Breast epithelium (tissue), 4 donors: ENCODE data around the gene MTCH2. TPM values are rescaled to one million over a fixed set of nuclear protein-coding genes. Genes with fewer than 3 reads are reported as not detected.
A peak's percentile ranks its signal among the peaks of the same experiment; 100 is the strongest.

Source experiments
- DNase-seq, 2 donors: peaks; one replicate each; pipeline ENCODE4 v3.0.0-alpha.2; 2019; ENCODE audit warnings: low spot score in 2 of 2
- H3K27ac ChIP-seq, 2 donors: fragments of 200-600 bp; sonication (generic) in 1 of 2; one replicate each; pipeline ENCODE4 v1.5.1; 2016 to 2019; ENCODE audit warnings: mild to moderate bottlenecking in 1 of 2
- H3K27me3 ChIP-seq, 2 donors: fragments of 200-600 bp; sonication (generic) in 1 of 2; one replicate each; pipeline versions ENCODE4 v1.5.1 to v1.6.0; 2017 to 2019; ENCODE audit warnings: control low read depth in 1 of 2, mild to moderate bottlenecking in 1 of 2
- H3K36me3 ChIP-seq: fragments of 200-600 bp; one replicate; pipeline ENCODE4 v1.5.1; 2019
- H3K4me1 ChIP-seq, 2 donors: fragments of 200-600 bp; sonication (generic); one replicate each; pipeline ENCODE4 v1.5.1; 2016 to 2019; ENCODE audit warnings: control low read depth in 1 of 2
- H3K4me3 ChIP-seq, 3 donors: fragments of 200-600 bp; sonication (generic); 1 replicate in 2 of 3; 2 replicates in 1 of 3; pipeline ENCODE4 v1.5.1; 2016 to 2019; ENCODE audit warnings: mild to moderate bottlenecking in 3 of 3, moderate library complexity in 2 of 3
- H3K9me3 ChIP-seq, 2 donors: fragments of 200-600 bp; sonication (generic) in 1 of 2; one replicate each; pipeline ENCODE4 v1.5.1; 2016 to 2019; ENCODE audit warnings: control low read depth in 1 of 2
- CTCF ChIP-seq, 3 donors: fragments of 450-650 bp; IDR thresholded peaks; one replicate each; pipeline ENCODE4 v1.5.1; 2016 to 2017; ENCODE audit warnings: antibody characterized with exemption in 3 of 3, mild to moderate bottlenecking in 3 of 3, moderate library complexity in 3 of 3
- POLR2A ChIP-seq: fragments of 450-650 bp; IDR thresholded peaks from one replicate; pipeline ENCODE4 v1.6.1; 2016; ENCODE audit warnings: antibody characterized with exemption, mild to moderate bottlenecking, moderate library complexity
- POLR2AphosphoS5 ChIP-seq, 3 donors: sonication (generic); formaldehyde crosslinking; IDR thresholded peaks; one replicate each; pipeline ENCODE4 v1.6.1; 2017; ENCODE audit warnings: antibody characterized with exemption in 3 of 3
- intact Hi-C: fragments of 100-400 bp; cut with DNase I; formaldehyde crosslinking; loops from one replicate; pipeline ENCODE4 v1.15.1; 2023; ENCODE audit warnings: low total_unique reads
- total RNA-seq, 3 donors: library from RNA; depleted of rRNA; stranded (reverse); fragments of >200 nt; gene quantifications; one replicate each; pipeline ENCODE4 v1.1.0, GENCODE V29; 2016

The MTCH2 gene
- total RNA-seq, 3 donors from 2014 or later, result 38.7 to 47.5 (median 46.0) TPM

- intact Hi-C loops, result no loop called here
- no peak overlapping the region for H3K27ac ChIP-seq
- DNase-seq, result no peak
These were observed 25.5 kb downstream of the MTCH2 start for GRCh38 chr11:47616726-47617416.

GRCh38 chr11:47615249-47615648, 27.1 kb downstream of the MTCH2 start:
- no peak overlapping the region for H3K27ac ChIP-seq
- TF ChIP-seq POLR2AphosphoS5 (IDR thresholded peaks at IDR 0.05) (no peak), POLR2A (no peak), CTCF (IDR thresholded peaks at IDR 0.05) (no peak)
- H3K4me1 ChIP-seq, result no peaks in the 10 kb centered on the region
- H3K27me3 ChIP-seq, result no peaks in the 10 kb centered on the region
- H3K9me3 ChIP-seq, result no peaks in the 10 kb centered on the region
- intact Hi-C loops, result no loop called here
- H3K36me3 ChIP-seq, result no peaks in the 10 kb centered on the region
- H3K4me3 ChIP-seq, result no peak overlapping the region
- DNase-seq, result no peak

More at GRCh38 chr11:47616726-47617416, 25.5 kb downstream of the MTCH2 start:
- TF ChIP-seq CTCF (IDR thresholded peaks at IDR 0.05), result peak in 1 of 3 donors; percentile 49
- no peak for TF ChIP-seq POLR2AphosphoS5 (IDR thresholded peaks at IDR 0.05)
- TF ChIP-seq POLR2A, result no peak
- Histone ChIP-seq H3K9me3 (no peaks in the 10 kb centered on the region), H3K27me3 (no peaks in the 10 kb centered on the region), H3K4me3 (no peak overlapping the region), H3K4me1 (no peaks in the 10 kb centered on the region), H3K36me3 (no peaks in the 10 kb centered on the region)

DNA sequence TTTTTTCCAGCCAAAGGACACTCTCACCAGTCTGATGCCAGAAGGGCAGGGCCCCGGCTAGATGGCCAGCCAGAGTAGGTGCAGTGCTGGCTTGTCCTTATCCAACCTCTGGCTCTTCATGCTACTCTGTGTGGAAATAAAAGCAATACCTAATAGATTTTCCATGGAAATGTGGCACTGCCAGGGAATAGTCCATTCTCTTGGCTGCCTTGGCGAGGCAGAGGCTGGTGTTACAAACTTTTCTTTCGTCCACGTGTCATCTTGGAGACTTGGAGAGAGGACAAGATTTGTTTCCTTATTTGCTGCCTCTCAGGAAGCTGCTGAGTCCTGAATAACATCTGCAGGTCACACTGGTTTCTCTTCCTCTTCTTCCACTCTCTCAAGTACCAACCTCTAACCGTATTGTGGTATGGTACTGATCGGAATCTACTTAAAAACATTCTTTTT, 31.0 kb downstream of the MTCH2 start:
- no peak for DNase-seq
- Histone ChIP-seq H3K27ac (no peak overlapping the region), H3K4me1 (no peaks in the 10 kb centered on the region), H3K36me3 (no peaks in the 10 kb centered on the region), H3K27me3 (no peaks in the 10 kb centered on the region), H3K9me3 (no peaks in the 10 kb centered on the region), H3K4me3 (no peak overlapping the region)
- intact Hi-C loops, result no loop called here
- TF ChIP-seq POLR2AphosphoS5 (IDR thresholded peaks at IDR 0.05), result no peak
- TF ChIP-seq CTCF (IDR thresholded peaks at IDR 0.05), result no peak
- TF ChIP-seq POLR2A, result no peak

- H3K9me3 ChIP-seq, result no peaks in the 10 kb centered on the region
- H3K4me1 ChIP-seq, result no peaks in the 10 kb centered on the region
- H3K4me3 ChIP-seq, result no peak overlapping the region
- intact Hi-C loops, result no loop called here
- H3K27me3 ChIP-seq, result no peaks in the 10 kb centered on the region
- no peak for DNase-seq
- TF ChIP-seq CTCF (IDR thresholded peaks at IDR 0.05) (no peak), POLR2A (no peak), POLR2AphosphoS5 (IDR thresholded peaks at IDR 0.05) (no peak)
- H3K36me3 ChIP-seq, result no peaks in the 10 kb centered on the region
- no peak overlapping the region for H3K27ac ChIP-seq
These were observed 32.7 kb downstream of the MTCH2 start for GRCh38 chr11:47609675-47610074.

DNA sequence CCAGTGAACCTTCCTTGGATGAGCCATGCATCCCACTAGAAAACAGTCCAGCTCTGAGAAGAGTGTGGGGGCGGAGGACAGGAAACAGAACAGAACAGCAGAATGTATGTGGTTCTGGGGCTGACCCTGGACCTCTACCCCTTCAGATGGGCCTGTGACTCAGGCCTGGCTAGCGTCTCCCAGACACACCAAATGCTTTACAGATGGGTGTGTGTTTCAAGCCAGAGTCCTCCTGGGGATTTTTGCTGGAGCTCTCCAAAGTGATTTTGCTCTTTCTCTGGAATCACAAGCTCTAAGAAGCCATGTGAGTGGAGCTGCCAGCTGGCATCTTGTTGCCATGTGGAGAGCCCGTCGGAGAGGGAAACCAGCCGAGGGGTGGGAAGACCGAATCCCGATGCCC, 35.0 kb downstream of the MTCH2 start:
- TF ChIP-seq POLR2AphosphoS5 (IDR thresholded peaks at IDR 0.05) (no peak), CTCF (IDR thresholded peaks at IDR 0.05) (no peak), POLR2A (no peak)
- no peak overlapping the region for H3K4me3 ChIP-seq
- intact Hi-C loops, result no loop called here
- no peaks in the 10 kb centered on the region for H3K4me1 ChIP-seq
- H3K27ac ChIP-seq, result no peak overlapping the region
- H3K9me3 ChIP-seq, result no peaks in the 10 kb centered on the region
- no peak for DNase-seq
- H3K36me3 ChIP-seq, result no peaks in the 10 kb centered on the region
- no peaks in the 10 kb centered on the region for H3K27me3 ChIP-seq
